Large intestine (tissue), 3 donors: Measurements from ENCODE around the gene TTLL5. TPM values are rescaled to one million over a fixed set of nuclear protein-coding genes. Genes with fewer than 3 reads are reported as not detected.

ENCODE experiments used
- DNase-seq, 2 donors: peaks; one replicate each; pipeline versions ENCODE4 v3.0.0 to v3.0.0-alpha.2; 2013
- H3K27ac ChIP-seq: one replicate; pipeline ENCODE4 v1.5.1; 2013; ENCODE audit warnings: low read length
- H3K27me3 ChIP-seq: 2 replicates; pipeline ENCODE4 v1.6.1; 2013; ENCODE audit warnings: low read length; ENCODE audit not compliant: control insufficient read depth, insufficient read depth
- H3K36me3 ChIP-seq: 2 replicates; pipeline ENCODE4 v1.6.1; 2013; ENCODE audit warnings: low read length; ENCODE audit not compliant: control insufficient read depth, insufficient read depth
- H3K4me1 ChIP-seq: one replicate; pipeline ENCODE4 v1.6.1; 2013; ENCODE audit warnings: low read length; ENCODE audit not compliant: control insufficient read depth, insufficient read depth
- H3K4me3 ChIP-seq: one replicate; pipeline ENCODE4 v1.5.1; 2013; ENCODE audit warnings: low read length
- H3K9me3 ChIP-seq: one replicate; pipeline ENCODE4 v1.6.1; 2013; ENCODE audit warnings: mild to moderate bottlenecking, low read depth, low read length, moderate library complexity; ENCODE audit not compliant: control insufficient read depth
- WGBS: methylation state at CpG from one replicate; pipeline ENCODE4 v1.1.5; 2013; ENCODE audit warnings: low lambda C conversion rate; ENCODE audit not compliant: insufficient coverage; 5-methylcytosine and 5-hydroxymethylcytosine counted together
- polyA plus RNA-seq: library from polyadenylated mRNA; unstranded; fragments of 120-200 nt; gene quantifications from one replicate; pipeline ENCODE4 v1.2.1, GENCODE V29; 2013

Gene TTLL5
- polyA plus RNA-seq, 1 donor: 15.2 TPM

DNA sequence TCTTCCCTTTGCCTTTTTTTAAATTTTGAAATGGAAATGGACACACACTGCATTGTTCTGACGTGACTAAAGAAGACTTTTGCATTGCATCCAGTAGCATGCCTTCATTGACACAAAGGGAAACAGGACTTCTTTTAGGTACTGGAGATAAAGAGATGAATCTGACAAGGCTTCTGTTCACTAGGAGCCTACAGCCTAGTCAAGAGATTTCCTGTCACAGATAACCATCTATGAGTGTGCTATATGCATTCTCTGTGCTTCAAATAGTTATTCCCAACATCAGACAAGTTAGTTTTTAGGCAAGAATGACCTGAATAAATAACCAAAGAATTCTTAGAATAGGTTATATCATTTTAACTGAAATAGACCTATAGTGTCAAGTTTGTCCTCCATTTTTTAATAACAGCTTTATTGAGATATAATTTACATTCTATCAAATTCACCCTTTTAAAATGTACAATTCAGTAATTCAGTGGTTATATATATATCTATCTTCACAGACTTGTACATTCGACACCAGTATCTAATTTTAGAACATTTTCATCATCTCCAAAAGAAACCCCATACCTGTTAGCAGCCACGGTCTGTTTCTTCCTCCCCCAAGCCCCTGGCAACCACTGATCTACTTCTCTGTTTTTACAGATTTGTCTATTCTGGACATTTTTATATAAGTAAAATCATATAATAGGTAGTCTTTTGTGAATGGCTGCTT is 122.7 kb downstream of the TTLL5 start:
- H3K27me3 ChIP-seq: no peaks in the 10 kb centered on the region
- DNase-seq: no peak
- no peak overlapping the region for H3K27ac ChIP-seq
- peaks cover 16% of the 10 kb centered on the region for H3K36me3 ChIP-seq
- no peaks in the 10 kb centered on the region for H3K9me3 ChIP-seq
- WGBS: 90% methylated on average over 2 of the region's 3 CpGs
- no peak overlapping the region for H3K4me3 ChIP-seq
- H3K4me1 ChIP-seq: no peaks in the 10 kb centered on the region

DNA sequence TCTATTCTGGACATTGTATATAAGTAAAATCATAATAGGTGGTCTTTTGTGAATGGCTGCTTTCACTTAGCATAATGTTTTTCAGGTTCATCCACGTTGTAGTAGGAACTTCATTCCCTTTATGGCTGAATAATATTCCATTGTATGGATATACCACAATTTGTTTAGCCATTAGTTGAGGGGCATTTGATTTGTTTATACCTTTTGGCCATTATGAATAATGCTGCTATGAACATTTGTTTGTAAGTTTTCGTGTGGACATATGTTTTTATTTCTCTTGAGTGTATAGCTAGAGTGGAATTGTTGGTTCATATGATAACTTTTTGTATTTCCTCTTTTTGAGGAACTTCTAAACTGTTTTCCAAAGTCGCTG is 123.3 kb downstream of the TTLL5 start:
- H3K4me3 ChIP-seq: no peak overlapping the region
- H3K27me3 ChIP-seq: no peaks in the 10 kb centered on the region
- no peak overlapping the region for H3K27ac ChIP-seq
- no CpG with 5 or more reads among the region's 3 CpGs for WGBS
- H3K4me1 ChIP-seq: no peaks in the 10 kb centered on the region
- no peaks in the 10 kb centered on the region for H3K9me3 ChIP-seq
- DNase-seq: no peak
- peaks cover 16% of the 10 kb centered on the region for H3K36me3 ChIP-seq

DNA sequence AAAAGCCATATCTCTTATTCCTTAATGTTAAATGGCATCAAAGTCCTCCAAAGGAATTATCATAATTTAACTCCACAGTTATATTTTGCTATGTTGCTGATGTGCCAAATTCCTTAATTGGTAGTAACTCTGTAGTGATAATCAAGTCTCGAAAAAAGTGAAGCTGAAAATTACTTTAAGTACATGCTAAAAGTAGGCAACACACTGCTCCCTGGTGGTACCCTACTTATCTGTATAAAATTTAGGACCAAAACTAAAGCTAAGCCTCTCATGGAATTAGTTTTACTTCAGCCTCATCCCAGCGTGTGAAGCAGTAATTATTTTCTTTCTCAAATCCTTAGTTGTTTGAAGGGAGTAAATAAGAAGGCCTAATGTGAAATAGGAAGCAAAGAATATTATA is 132.8 kb downstream of the TTLL5 start:
- H3K27ac ChIP-seq: no peak overlapping the region
- no peaks in the 10 kb centered on the region for H3K4me1 ChIP-seq
- H3K36me3 ChIP-seq: peaks cover 2% of the 10 kb centered on the region
- no CpG with 5 or more reads among the region's 2 CpGs for WGBS
- peaks cover 2% of the 10 kb centered on the region for H3K9me3 ChIP-seq
- H3K27me3 ChIP-seq: no peaks in the 10 kb centered on the region
- no peak overlapping the region for H3K4me3 ChIP-seq
- DNase-seq: no peak

DNA sequence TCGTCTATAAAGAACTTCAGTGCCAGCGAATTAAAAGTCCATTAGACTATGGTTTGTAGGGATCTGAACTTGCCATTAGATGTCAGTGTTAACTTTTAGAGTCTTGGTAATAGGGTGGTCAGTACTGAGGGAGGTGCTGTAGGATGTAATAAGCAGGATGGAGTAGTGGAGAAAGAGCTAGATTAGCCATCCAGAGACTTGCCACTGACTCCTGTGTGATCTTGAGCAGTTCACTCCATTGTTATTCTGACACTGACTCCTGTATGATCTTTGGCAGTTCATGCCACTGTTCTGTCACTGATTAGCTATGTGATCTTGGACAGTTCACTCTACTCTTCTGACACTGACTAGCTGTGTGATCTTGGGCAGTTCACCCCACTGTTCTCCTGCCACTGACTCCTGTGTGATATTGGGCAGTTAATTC is 133.6 kb downstream of the TTLL5 start:
- Histone ChIP-seq H3K27me3 (no peaks in the 10 kb centered on the region), H3K4me1 (no peaks in the 10 kb centered on the region), H3K36me3 (peaks cover 2% of the 10 kb centered on the region), H3K4me3 (no peak overlapping the region), H3K9me3 (peaks cover 2% of the 10 kb centered on the region), H3K27ac (no peak overlapping the region)
- WGBS: no CpG with 5 or more reads among the region's 2 CpGs
- DNase-seq: peak in 1 of 2 donors; percentile 18

DNA sequence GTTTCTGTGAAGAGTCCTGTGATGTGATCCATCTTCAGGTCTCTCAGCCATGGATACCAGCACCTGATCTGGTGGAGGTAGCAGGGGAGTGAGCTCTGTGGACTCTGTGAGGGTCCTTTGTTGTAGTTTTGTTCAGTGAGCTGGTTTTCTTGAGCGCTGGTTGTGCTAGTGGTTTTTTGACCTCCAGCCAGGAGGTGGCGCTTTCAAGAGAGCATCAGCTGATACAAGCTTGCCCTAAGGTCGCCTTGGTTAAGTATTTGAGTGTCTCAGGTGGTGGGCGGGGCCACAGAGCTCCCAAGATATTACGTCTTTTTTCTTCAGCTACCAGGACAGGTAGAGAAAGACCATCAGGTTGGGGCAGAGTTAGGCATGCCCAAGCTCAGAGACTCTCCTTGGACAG is 139.7 kb downstream of the TTLL5 start:
- no CpG with 5 or more reads among the region's 5 CpGs for WGBS
- no peaks in the 10 kb centered on the region for H3K27me3 ChIP-seq
- H3K36me3 ChIP-seq: peaks cover 4% of the 10 kb centered on the region
- no peaks in the 10 kb centered on the region for H3K4me1 ChIP-seq
- H3K4me3 ChIP-seq: no peak overlapping the region
- DNase-seq: no peak
- no peak overlapping the region for H3K27ac ChIP-seq
- H3K9me3 ChIP-seq: peaks cover 4% of the 10 kb centered on the region

DNA sequence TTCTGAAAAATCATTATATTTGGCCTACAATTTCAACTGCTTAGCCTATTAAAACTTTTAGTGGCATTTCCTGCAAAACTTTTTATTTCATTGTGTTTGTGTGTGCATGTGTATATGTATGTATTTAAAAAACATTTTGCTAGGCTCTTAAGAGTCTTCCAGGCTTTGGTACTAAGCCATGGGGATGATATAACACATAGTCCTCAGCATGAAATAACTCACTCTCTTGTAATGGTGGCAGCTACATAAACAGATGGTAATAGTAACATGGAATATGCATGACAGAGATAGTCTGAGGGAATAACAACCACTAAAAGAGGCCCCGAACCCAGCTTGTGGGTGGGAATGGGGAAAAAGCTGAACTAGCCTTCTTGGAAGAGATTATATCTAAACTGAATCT is 141.4 kb downstream of the TTLL5 start:
- peaks cover 7% of the 10 kb centered on the region for H3K4me1 ChIP-seq
- H3K4me3 ChIP-seq: no peak overlapping the region
- 86% methylated on average over 1 of the region's 1 CpG for WGBS
- peaks cover 6% of the 10 kb centered on the region for H3K36me3 ChIP-seq
- no peak for DNase-seq
- no peaks in the 10 kb centered on the region for H3K27me3 ChIP-seq
- H3K9me3 ChIP-seq: peaks cover 4% of the 10 kb centered on the region
- no peak overlapping the region for H3K27ac ChIP-seq

DNA sequence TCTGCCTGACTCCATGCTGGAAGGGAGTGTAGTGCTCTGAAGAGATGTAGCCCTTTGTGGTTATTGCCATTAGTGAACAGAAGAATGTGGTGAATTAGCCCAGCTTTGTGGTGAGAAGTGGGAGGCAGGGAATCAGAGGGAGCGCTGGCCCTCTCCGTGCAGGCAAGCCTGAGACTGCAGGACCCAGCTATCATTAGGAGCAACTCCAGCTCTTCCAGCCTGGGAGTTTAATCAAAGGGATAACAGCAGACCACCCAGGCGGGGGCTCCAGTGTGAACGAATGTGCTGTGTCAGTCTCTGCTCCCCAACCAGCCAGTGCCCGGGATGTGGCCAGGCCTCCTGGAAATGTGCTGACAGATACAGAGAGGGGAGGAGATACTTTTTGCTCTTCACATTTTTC is 142.7 kb downstream of the TTLL5 start:
- Histone ChIP-seq H3K4me3 (no peak overlapping the region), H3K4me1 (peaks cover 7% of the 10 kb centered on the region), H3K9me3 (peaks cover 4% of the 10 kb centered on the region), H3K27ac (no peak overlapping the region), H3K27me3 (no peaks in the 10 kb centered on the region), H3K36me3 (peaks cover 6% of the 10 kb centered on the region)
- DNase-seq: peak in 1 of 2 donors; percentile 21
- no CpG with 5 or more reads among the region's 5 CpGs for WGBS

DNA sequence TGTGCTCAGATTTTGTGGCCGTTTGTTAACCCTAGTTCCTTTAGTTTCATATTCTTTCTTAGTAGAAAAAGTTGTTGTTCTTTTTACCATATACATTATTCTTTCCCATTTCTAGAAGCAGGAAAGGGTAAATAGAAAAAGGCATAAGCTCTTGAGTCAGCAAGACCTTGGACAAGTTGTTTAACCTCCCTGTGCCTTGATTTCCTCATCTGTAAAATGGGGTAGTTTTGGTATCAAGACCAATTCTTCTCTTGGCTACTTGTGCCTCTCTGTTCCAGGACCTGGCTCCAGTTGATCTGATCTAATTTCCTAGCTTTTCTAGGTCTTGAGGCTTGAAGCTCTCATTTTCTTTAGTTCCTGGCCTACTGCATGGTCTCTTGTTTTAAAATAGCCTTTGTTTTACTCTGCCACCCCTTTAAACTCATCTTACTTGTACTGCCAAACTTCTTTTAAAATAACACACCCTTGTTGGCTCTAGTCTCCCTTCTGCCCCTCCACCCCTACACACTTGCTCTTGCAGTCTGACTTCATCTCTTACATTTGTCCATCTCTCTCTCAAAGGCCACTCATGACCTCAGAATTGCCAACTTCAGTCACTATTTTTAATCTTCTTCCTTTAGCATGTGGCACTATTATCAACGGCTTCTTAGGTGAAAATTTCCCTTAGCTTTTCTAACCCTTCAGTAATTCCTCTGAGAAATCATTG is 143.7 kb downstream of the TTLL5 start:
- no peaks in the 10 kb centered on the region for H3K27me3 ChIP-seq
- peaks cover 6% of the 10 kb centered on the region for H3K36me3 ChIP-seq
- WGBS: 86% methylated on average over 1 of the region's 2 CpGs
- H3K9me3 ChIP-seq: peaks cover 4% of the 10 kb centered on the region
- peaks cover 7% of the 10 kb centered on the region for H3K4me1 ChIP-seq
- no peak overlapping the region for H3K27ac ChIP-seq
- no peak for DNase-seq
- H3K4me3 ChIP-seq: no peak overlapping the region

DNA sequence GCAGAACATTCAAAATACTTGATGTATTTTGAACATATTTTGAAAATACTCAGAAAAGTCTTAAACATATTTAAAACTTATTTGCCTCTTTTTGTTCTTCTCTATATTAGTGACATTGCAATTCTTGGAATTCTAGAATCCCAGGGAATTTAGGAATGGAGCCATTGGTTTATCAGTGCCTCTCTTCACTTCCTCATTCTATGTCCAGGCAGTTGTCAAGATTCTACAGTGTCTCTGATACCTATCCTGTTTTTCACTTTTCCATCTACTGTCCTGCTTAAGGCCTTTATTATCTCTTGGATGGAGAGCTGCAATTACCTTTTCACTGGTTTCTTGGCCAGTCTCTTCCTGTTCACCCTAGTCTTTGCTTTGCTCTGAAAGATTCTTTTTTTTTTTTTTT is 144.6 kb downstream of the TTLL5 start:
- Histone ChIP-seq H3K4me3 (no peak overlapping the region), H3K36me3 (peaks cover 3% of the 10 kb centered on the region), H3K4me1 (peaks cover 7% of the 10 kb centered on the region), H3K27me3 (no peaks in the 10 kb centered on the region), H3K9me3 (no peaks in the 10 kb centered on the region), H3K27ac (no peak overlapping the region)
- no peak for DNase-seq

DNA sequence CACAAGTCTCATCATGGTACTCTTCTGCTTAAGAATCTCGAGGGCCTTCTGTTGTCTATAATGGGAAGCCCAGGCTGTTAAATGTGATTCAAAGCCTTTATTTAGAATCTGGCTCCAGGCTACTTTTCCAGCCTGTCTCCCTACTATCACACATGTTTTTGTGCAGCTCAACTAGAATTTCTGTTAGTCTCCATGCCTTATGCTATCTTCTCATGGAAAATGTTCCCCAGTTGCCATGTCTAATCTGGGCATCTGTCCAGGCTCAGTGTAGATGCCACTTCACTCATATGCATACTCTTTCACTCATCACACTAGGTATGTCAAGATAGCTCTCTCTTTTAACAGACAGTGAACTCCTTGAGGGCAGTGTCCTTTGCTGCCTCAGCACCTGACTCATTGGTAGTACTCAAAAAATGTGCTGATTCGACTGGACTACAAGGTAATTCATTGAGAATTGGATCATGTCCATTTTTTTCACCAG is 145.3 kb downstream of the TTLL5 start:
- DNase-seq: peak; percentile 54 to 72

More for the DNA sequence above, 145.3 kb downstream of the TTLL5 start:
- Histone ChIP-seq H3K27me3 (no peaks in the 10 kb centered on the region), H3K36me3 (peaks cover 3% of the 10 kb centered on the region), H3K27ac (peak overlapping the region; percentile 55), H3K9me3 (no peaks in the 10 kb centered on the region), H3K4me1 (peaks cover 10% of the 10 kb centered on the region), H3K4me3 (no peak overlapping the region)
- 83% methylated on average over 1 of the region's 2 CpGs for WGBS
